HUES6 (cell line): Measurements from ENCODE around the gene QRFP.
A peak's percentile ranks its signal among the peaks of the same experiment; 100 is the strongest.

ENCODE experiments used
- H3K27ac ChIP-seq: 2 replicates; pipeline ENCODE4 v1.7.0; 2013; ENCODE audit warnings: low read depth, mild to moderate bottlenecking, low read length, inconsistent platforms
- H3K27me3 ChIP-seq: 2 replicates; pipeline ENCODE4 v1.6.1; 2013; ENCODE audit warnings: low read length; ENCODE audit not compliant: control insufficient read depth, insufficient read depth
- H3K36me3 ChIP-seq: 2 replicates; pipeline ENCODE4 v1.6.1; 2013; ENCODE audit warnings: low read length; ENCODE audit not compliant: control insufficient read depth, insufficient read depth
- H3K4me1 ChIP-seq: 2 replicates; pipeline ENCODE4 v1.6.1; 2013; ENCODE audit warnings: low read length; ENCODE audit not compliant: control insufficient read depth, insufficient read depth
- H3K4me3 ChIP-seq: 2 replicates; pipeline ENCODE4 v1.5.1; 2013; ENCODE audit warnings: low read depth, low read length
- H3K9ac ChIP-seq: one replicate; pipeline ENCODE4 v1.6.1; 2013; ENCODE audit warnings: mild to moderate bottlenecking, low read length
- H3K9me3 ChIP-seq: 2 replicates; pipeline ENCODE4 v1.6.1; 2013; ENCODE audit warnings: low read depth, low read length; ENCODE audit not compliant: control insufficient read depth, insufficient read depth

Gene QRFP

GRCh38 chr9:130938652-130939404 lies 42.2 kb upstream of the QRFP start, which contains the start of gene FIBCD1:
Gene FIBCD1, minus strand, starts transcription at chr9:130939247. Its CDS starts 640 bp downstream, at chr9:130938607.
- Histone ChIP-seq H3K36me3 (no peaks in the 10 kb centered on the region), H3K9me3 (no peaks in the 10 kb centered on the region), H3K27ac (no peak within 1 kb of the TSS), H3K4me3 (peak within 1 kb of the TSS; percentile 67), H3K9ac (peak within 1 kb of the TSS; percentile 25), H3K27me3 (peaks cover 58% of the 10 kb centered on the region), H3K4me1 (peaks cover 34% of the 10 kb centered on the region)

GRCh38 chr9:130938184-130938651 lies 41.6 kb upstream of the QRFP start:
- peaks cover 56% of the 10 kb centered on the region for H3K27me3 ChIP-seq
- peak overlapping the region; percentile 67 for H3K4me3 ChIP-seq
- no peak overlapping the region for H3K9ac ChIP-seq
- H3K9me3 ChIP-seq = no peaks in the 10 kb centered on the region
- H3K4me1 ChIP-seq = peaks cover 38% of the 10 kb centered on the region
- H3K27ac ChIP-seq = no peak overlapping the region
- H3K36me3 ChIP-seq = no peaks in the 10 kb centered on the region

GRCh38 chr9:130937146-130938076 lies 40.8 kb upstream of the QRFP start:
- Histone ChIP-seq H3K9ac (peak overlapping the region; percentile 14), H3K4me1 (peaks cover 46% of the 10 kb centered on the region), H3K36me3 (no peaks in the 10 kb centered on the region), H3K27ac (no peak overlapping the region), H3K27me3 (peaks cover 53% of the 10 kb centered on the region), H3K4me3 (peak overlapping the region; percentile 67), H3K9me3 (no peaks in the 10 kb centered on the region)

- no peaks in the 10 kb centered on the region for H3K36me3 ChIP-seq
- no peak overlapping the region for H3K27ac ChIP-seq
- H3K9ac ChIP-seq = peak overlapping the region; percentile 14
- no peaks in the 10 kb centered on the region for H3K9me3 ChIP-seq
- H3K27me3 ChIP-seq = peaks cover 44% of the 10 kb centered on the region
- H3K4me1 ChIP-seq = peaks cover 54% of the 10 kb centered on the region
- H3K4me3 ChIP-seq = no peak overlapping the region
Measured at GRCh38 chr9:130936285-130937117, 39.9 kb upstream of the QRFP start.

GRCh38 chr9:130935648-130936271 lies 39.1 kb upstream of the QRFP start:
- Histone ChIP-seq H3K4me1 (peaks cover 54% of the 10 kb centered on the region), H3K4me3 (no peak overlapping the region), H3K27me3 (peaks cover 37% of the 10 kb centered on the region), H3K9ac (no peak overlapping the region), H3K9me3 (no peaks in the 10 kb centered on the region), H3K27ac (no peak overlapping the region), H3K36me3 (no peaks in the 10 kb centered on the region)

- H3K27me3 ChIP-seq = peaks cover 29% of the 10 kb centered on the region
- peaks cover 48% of the 10 kb centered on the region for H3K4me1 ChIP-seq
- no peaks in the 10 kb centered on the region for H3K36me3 ChIP-seq
- no peak overlapping the region for H3K4me3 ChIP-seq
- H3K9me3 ChIP-seq = no peaks in the 10 kb centered on the region
- H3K27ac ChIP-seq = no peak overlapping the region
- no peak overlapping the region for H3K9ac ChIP-seq
Measured at GRCh38 chr9:130934702-130935647, 38.4 kb upstream of the QRFP start.

- H3K27me3 ChIP-seq = peaks cover 21% of the 10 kb centered on the region
Measured at GRCh38 chr9:130934246-130934645, 37.6 kb upstream of the QRFP start.

GRCh38 chr9:130933114-130934046 lies 36.8 kb upstream of the QRFP start:
- Histone ChIP-seq H3K4me3 (peak overlapping the region; percentile 42; the same call in 1 of the 2 replicates), H3K36me3 (no peaks in the 10 kb centered on the region), H3K27ac (no peak overlapping the region), H3K4me1 (peaks cover 48% of the 10 kb centered on the region), H3K9me3 (no peaks in the 10 kb centered on the region), H3K9ac (no peak overlapping the region), H3K27me3 (peaks cover 14% of the 10 kb centered on the region)

More at GRCh38 chr9:130934246-130934645, 37.6 kb upstream of the QRFP start:
- H3K4me1 ChIP-seq = peaks cover 48% of the 10 kb centered on the region
- no peak overlapping the region for H3K27ac ChIP-seq
- H3K9ac ChIP-seq = no peak overlapping the region
- H3K36me3 ChIP-seq = no peaks in the 10 kb centered on the region
- no peak overlapping the region for H3K4me3 ChIP-seq
- H3K9me3 ChIP-seq = no peaks in the 10 kb centered on the region
